GM19452 (cell line): ENCODE data around the gene TSEN15.

Experiments
- ATAC-seq: cut with Tn5 transposase; IDR thresholded peaks from one replicate; pipeline ENCODE4 v1.9.1; 2021; ENCODE audit not compliant: unreplicated experiment

Gene TSEN15

DNA sequence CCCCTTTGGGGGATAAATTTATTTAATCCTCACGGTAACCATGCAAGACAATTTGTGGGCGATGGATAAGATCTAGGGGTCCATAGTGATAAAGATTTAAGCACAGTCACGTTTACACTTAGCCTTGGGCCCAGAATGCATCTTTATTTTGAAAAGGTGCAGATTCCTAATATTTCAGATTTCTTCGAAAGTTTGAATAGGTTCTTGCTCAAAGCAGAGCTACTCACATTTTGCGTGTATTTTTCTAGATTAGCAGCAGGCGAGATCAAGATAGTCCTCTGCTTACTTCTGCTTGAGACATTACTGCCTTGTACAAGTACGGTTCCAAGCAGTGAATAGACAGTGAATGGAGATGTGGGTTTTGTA, 647 bp downstream of the TSEN15 start:
- ATAC-seq, result no peak

GRCh38 chr1:184052750-184053149, 1.2 kb downstream of the TSEN15 start:
- no peak for ATAC-seq

GRCh38 chr1:184053881-184054280, 2.4 kb downstream of the TSEN15 start:
- no peak for ATAC-seq

GRCh38 chr1:184056921-184057555, 5.5 kb downstream of the TSEN15 start:
- ATAC-seq, result no peak

DNA sequence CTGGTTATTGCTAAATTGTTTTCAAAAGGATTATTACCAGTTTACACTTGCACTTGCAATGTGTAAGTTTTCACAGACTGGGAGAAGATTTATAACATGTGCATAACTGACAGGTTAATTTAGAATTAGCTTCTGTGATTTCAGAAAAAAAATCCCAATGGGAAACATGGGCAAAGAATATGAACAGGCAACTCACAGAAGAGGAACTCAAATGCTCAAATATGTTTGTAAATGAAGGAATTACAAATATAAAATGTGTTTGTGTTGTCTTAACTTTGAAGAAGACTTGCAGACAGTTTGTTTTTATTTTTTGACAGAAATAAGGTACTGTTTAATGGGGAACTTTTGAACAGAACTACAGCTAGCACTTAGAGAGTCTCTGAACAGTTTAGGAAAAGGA, 8.4 kb downstream of the TSEN15 start:
- no peak for ATAC-seq

DNA sequence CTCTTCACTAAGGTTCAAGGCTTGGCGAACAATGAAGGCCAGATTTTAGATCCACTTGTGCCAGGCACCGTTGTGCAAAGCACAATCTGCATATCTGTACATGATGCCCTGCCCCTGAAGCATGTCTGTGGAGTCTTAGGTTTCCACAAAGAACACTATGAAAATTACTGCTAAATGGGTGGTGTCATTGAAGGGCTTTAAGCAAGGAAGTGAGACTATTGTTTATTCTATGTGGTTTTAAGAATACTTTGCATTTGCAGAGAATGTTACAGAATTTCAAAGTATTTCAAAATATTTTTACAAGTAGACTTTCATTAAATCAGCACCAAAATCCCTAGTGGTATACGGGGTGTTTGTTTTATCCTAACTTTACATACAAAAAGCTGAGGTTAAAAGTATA, 8.8 kb downstream of the TSEN15 start:
- ATAC-seq, result no peak

GRCh38 chr1:184061396-184062003, 10.0 kb downstream of the TSEN15 start:
- ATAC-seq, result no peak

GRCh38 chr1:184062640-184063286, 11.2 kb downstream of the TSEN15 start:
- ATAC-seq, result no peak

GRCh38 chr1:184065559-184065958, 14.0 kb downstream of the TSEN15 start:
- no peak for ATAC-seq

DNA sequence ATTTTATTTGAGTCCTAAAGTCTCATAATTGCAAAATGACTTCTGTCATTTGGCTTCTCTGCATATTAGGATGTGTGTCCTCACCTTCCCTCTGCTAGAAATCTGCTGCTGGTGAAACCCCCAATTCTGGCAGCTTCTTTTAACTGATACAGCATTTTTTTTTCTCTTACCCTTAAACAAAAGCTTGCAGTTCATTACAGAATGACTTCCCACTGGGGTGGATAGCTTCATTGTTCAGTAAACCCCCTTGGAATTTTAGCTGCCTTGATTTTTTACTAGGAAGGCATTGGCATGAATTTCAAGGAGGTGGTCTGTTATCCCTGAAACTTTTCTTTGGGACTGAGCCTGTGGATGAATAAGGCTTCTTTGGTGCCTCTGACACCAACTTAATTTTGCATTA, 16.8 kb downstream of the TSEN15 start:
- ATAC-seq, result no peak

GRCh38 chr1:184069675-184070074, 18.1 kb downstream of the TSEN15 start:
- no peak for ATAC-seq

DNA sequence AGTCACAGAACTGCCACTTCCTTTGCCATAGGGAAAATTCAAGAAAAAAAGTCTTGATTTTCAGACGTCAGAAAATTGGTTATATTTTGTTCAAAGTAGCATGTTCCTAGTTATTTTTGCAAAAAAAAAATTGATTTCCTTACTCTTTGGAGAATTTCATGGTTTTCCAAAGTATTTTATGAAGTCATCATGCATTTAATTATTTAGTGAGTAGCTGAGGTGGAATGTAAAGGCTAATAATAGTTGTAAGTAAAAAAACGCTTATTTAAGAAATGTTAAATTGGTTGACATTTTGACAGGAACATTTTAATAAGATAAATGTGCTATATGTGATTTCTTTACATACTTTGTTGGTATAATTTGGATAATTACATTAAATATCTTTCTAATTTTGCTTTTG, 20.8 kb downstream of the TSEN15 start:
- ATAC-seq, result no peak

- no peak for ATAC-seq
Observed at GRCh38 chr1:184074383-184074782, 22.9 kb downstream of the TSEN15 start.

- ATAC-seq, result no peak
Observed at GRCh38 chr1:184075055-184076029, 23.8 kb downstream of the TSEN15 start.

DNA sequence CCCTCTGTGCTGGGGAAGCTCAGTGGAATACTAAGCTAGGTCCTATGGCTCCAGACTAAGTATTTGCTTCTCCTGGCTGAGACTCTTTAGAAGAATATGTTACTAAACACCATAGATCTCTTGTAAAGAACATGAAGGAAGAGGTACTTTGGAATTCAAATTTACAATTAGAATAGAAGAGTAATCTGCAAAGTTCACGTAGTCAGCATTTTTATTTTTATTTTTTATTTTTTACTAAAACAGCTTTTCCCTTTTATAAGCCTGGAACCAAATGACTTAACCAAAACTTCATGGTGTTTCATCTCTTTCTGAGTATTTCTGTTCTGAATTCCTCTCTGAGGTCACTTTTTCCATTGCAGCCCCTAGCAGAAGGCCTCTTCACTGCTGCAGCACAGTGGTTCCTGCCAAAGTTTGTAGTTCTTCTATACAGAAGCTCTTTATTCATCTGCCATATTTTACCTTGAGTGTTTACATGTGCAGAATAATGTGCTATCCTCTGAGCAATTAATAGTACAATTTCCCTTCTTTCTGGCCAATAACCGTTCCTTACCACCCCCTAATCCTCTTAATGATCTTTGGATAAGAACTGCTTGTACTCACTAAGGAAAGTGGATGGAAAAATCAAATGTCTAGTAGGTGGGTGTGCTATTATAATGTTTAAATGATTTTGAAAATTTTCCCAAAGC, 27.2 kb downstream of the TSEN15 start:
- ATAC-seq, result no peak

GRCh38 chr1:184080309-184080708, 28.8 kb downstream of the TSEN15 start:
- ATAC-seq, result no peak

DNA sequence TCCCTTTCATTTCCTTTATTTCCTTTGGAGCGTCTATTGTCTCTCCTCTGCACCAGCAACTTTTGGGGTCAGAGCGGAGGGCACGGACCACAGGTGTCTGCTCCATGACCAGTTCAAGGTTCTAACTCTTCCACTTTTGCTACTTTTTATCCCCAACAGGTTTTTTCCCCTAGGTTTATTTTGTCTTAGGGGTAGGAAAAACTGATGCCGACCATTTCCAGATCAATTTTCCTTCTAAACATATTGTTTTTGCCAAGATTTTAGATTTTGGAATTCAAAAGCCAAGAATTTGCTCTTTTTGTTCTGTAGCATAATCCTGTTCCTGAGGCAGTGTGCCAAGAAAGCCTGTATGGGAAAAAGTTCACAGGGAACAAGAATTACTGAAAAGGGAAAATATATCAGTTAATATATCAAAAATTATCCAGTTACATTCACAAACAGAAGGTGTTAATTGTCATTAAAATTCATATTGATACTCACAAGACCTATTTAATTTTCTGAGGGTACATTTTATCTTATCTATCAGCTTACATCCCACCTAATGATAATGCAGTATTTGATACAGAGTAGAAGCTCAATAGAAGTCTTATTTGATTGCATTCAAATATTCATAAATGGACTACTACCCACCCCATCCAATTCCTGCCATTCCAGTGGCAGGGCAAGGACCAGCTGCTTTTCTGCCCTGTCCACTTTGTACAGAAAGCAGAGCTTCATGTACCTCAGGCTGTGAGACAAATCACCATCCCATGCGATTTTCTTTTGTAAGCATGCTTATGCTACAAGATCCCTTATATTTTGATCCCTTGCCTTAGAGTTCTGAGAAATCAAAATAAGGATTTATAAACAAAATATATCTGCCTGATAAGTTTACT, 31.2 kb downstream of the TSEN15 start:
- no peak for ATAC-seq

- no peak for ATAC-seq
Observed at GRCh38 chr1:184085667-184086066, 34.1 kb downstream of the TSEN15 start.

GRCh38 chr1:184088037-184088436, 36.5 kb downstream of the TSEN15 start:
- no peak for ATAC-seq

DNA sequence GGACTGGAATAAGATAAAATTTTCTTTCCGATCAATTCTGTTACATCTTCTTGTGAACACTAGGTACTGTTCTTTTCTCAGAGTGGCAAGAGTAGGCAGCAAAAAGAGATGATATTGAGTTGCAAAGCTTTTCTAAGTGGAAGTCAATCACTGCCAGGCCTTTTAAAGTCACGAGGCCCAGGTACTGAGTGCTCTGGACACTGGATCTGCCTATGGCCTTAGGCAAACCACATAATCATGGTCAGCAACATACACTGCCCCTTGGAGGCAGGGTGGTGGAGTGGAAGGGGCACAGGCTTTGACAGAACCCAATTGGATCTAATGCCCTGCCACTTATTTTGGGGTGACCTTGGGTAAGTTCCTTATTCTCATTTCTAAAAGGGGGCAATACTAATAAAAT, 41.5 kb downstream of the TSEN15 start:
- ATAC-seq, result no peak
